Stimulated activated CD4-positive, alpha-beta T cell treated with anti-CD3 and anti-CD28 coated beads, Interleukin-1b, Interleukin-23, amount 100 ng/mL, for 48 hours (primary cell): ENCODE measurements around the gene EFCAB11.
"Not testable (repeated sequence)": the region's sequence is repeated elsewhere in the genome, so short reads cannot be mapped to it uniquely, and the experiment has no call there.

Source experiments
- DNase-seq: peaks from one replicate; pipeline ENCODE4 v3.0.0-alpha.2; 2020

The EFCAB11 gene

GRCh38 chr14:89911010-89911919 lies 43.3 kb downstream of the EFCAB11 start:
- no peak for DNase-seq

- no peak for DNase-seq
Measured at GRCh38 chr14:89910691-89911009, 43.9 kb downstream of the EFCAB11 start.

GRCh38 chr14:89909586-89909985 lies 44.9 kb downstream of the EFCAB11 start:
- DNase-seq, result no peak

- DNase-seq, result no peak
Measured at GRCh38 chr14:89908712-89909450, 45.6 kb downstream of the EFCAB11 start.

DNA sequence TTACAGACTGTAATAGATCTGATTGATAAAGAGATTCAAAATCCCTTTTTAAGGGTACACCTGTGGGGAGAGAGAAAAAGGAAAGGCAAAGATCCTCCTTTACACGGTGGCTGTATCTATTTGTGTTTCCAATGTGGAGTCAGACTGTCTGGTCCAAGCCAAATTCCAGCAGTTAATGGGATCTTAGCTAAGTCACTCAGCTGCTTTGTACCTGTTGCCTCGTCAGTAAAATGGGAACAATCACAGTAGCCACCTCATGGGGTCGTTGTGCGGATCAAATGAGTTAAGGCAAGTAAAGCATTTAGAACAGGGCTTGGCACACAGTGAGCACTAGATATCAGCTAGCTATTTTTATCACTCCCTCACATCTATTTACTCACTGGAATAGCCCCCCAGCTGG lies 46.9 kb downstream of the EFCAB11 start:
- DNase-seq, result no peak

GRCh38 chr14:89906000-89906399 lies 48.5 kb downstream of the EFCAB11 start:
- no peak for DNase-seq

GRCh38 chr14:89903340-89903952 lies 51.1 kb downstream of the EFCAB11 start:
- DNase-seq, result no peak

GRCh38 chr14:89902881-89903280 lies 51.6 kb downstream of the EFCAB11 start:
- no peak for DNase-seq

DNA sequence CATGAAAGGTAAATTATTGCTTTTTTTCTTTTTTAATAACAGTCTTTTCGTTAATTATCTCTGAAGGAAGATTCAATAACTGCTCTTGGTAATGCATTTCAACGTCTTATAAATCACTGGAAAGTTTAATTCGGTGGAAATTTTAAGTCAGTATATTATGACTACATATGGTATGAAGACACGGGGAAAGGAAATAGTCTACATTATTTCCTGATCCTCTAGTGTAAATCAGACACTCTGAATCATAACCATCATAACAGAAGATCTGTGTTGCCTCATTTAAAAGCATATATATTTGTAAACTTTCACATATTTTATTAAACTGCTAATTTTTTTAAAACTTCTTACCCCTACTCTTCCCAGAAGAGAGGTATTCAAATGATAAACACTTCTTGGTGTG lies 53.7 kb downstream of the EFCAB11 start:
- DNase-seq, result no peak

DNA sequence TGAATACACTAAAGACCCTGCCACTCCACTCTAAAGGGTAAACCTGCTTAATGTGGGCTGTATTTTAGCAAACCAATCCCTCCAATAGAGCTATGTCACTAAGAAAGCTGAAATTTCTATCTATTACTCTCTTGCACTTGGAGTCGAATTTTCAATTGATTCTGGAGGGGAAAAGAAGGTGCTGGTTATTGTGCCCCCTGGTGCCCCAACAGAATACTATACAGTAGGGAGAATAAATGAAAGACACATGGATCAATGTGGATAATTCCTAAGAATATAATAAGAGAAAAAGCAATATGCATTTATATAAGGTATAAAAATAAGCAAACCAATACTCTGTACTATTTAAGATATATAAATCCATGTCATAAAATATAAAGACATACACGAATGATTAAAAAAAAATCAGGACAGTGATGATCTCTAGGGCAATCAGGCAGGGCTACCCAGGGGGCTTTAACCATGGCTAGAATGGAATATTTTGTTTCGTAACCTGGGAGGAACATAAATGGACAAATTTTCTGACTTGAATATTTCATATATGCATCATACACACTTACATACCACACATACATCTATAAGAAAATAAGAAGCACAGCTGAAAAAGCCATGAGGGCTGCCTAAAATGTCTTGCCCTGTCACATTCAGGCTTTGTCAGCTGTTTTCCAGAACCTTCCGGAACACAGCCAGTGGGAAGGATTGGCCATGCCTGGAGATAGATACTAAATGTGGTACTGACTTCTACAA lies 54.4 kb downstream of the EFCAB11 start:
- DNase-seq, result no peak

DNA sequence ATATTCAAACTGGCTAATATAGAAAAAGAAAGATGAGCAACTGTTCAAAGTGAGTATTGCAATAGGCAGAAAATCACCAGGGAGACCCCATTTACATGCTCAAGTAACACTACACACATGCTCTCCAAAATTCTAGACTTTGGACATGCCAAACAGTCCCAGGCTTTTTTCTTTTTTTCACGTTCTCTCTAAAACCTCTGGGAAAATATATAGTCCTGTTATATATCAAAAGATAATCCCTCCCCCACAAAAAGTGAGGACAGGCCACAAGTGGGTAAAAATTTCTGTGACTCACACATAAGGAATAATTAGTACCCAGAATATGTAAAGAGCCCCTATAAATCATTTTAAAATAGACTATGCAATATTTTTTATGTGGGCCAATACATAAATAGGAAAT lies 55.2 kb downstream of the EFCAB11 start:
- no peak for DNase-seq

- DNase-seq, result not testable (repeated sequence)
Measured at GRCh38 chr14:89893388-89893787, 61.1 kb downstream of the EFCAB11 start.

GRCh38 chr14:89892953-89893352 lies 61.6 kb downstream of the EFCAB11 start:
- DNase-seq, result no peak

- DNase-seq, result not testable (repeated sequence)
Measured at GRCh38 chr14:89891721-89892120, 62.8 kb downstream of the EFCAB11 start.

DNA sequence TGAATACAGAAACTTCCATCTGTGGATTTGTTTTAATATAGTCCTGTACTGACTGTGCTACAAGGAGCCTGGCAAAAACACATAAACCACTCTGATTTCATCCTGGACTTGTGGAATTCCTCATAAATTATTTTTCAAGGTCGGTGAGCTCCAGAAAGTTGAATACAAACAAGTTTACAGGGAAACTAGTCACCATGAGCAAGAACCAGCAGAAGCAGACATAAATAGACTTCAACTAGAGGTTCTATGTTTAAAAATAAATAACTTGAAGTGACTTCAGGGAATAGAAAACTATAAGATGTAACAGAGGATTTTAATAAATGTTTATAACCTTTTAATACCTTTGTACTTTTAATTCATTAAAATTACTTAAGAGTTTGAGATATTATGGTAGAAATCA lies 63.5 kb downstream of the EFCAB11 start:
- DNase-seq, result no peak

DNA sequence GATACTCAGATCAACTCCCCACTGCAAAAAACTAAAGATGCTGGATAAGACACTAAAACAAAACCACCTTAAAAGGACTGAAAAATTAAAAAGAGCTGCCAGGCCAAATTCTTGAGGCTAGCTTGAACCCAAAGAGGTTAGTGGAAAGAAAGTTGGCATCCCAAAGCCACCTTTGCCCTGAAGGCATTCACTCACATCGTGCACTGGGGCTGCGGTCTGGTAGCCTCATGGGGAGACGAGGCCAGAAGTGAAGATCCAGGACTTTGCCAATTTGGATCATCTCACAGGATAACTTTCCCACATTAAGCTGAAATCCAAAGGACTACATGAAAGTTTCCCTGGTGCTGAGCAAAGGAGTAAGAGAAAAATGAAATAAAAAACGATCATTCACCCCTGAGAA lies 63.9 kb downstream of the EFCAB11 start:
- DNase-seq, result no peak

DNA sequence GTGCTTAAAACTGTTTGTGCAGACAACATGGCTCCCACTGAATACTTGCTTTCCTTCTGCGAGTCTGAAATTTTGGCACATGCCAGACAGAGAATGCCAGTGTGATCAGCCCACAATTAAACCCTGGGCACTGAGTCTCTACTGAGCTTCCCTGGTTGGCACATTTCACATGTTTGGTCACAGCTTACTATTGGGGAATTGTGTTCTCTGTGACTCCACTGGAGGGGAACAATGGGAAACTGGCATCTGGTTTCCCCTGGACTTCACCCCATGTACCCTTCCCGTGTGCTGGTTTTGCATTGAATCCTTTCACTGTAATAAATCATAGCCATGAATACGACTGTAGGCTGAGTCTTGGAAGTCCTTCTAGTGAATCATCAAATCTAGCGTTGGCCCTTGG lies 64.9 kb downstream of the EFCAB11 start:
- DNase-seq, result no peak

DNA sequence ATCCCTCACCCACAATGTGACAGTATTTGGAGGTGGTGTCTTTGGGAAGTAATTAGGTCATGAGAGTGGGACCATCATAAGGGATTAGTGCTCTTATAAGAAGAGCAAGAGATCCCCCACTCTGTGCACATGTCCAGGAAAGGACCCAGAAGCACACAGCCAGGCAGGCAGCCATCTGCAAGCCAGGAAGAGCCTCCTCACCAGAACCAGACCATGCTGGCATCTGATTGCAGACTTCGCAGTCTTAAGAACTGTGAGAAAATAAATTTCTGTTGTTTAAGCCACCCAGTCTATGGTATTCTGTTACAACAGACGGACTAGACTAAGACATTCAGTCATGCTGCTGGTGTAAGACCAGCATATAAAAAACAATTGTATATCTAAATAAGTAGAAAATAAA lies 69.8 kb downstream of the EFCAB11 start:
- DNase-seq, result no peak

- no peak for DNase-seq
Measured at GRCh38 chr14:89881839-89882238, 72.7 kb downstream of the EFCAB11 start.

DNA sequence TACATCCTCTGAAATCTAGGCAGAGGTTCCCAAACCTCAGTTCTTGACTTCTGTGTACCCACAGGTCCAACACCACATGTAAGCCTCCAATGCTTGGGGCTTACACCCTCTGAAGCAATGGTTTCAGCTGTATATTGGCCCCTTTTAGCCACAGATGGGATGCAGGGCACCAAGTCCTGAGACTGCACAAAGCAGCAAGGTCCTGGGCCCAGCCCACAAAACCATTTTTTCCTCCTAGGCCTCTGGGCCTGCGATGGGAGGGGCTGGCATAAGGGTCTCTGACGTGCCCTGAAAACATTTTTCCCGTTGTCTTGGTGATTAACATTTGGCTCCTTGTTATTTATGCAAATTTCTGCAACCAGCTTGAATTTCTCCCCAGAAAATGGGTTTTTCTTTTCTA lies 80.4 kb downstream of the EFCAB11 start:
- not testable (repeated sequence) for DNase-seq

DNA sequence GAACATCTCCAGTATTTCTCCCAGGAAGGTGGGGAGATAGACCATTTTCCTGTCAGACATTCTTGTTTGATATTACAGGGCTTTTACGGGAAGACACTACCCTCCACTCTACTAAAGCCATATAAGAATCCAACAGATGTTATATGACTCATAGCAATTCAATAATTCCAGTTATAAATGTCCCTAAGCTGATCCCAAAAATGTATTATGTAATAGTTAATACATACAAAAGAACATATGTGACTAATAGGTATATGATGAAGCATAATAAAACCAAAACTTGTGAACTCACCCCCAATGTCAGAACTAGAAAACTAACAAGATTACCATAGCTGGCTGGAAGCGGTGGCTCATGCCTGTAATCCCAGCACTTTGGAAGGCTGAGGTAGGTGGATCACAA lies 84.2 kb downstream of the EFCAB11 start:
- peak; percentile 9 for DNase-seq

DNA sequence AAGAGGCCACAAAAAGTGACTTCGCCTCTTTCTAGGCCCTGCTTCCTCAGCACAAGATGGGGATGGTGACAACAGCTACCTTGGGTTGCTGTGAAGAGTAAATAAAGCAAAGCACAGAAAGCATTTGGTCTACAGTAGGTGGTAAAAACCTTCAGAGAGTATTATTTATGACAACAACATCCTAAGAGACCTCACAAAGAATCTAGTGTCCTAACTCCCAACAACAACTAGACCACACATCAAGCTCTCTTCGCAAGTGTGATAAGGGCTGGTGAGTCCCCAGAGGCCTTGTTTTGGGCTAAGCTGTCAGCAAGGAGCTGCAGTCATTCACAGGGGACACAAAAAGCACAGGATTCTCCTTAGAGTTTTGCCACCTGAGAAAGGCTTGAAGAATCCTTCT lies 84.9 kb downstream of the EFCAB11 start:
- DNase-seq, result no peak

DNA sequence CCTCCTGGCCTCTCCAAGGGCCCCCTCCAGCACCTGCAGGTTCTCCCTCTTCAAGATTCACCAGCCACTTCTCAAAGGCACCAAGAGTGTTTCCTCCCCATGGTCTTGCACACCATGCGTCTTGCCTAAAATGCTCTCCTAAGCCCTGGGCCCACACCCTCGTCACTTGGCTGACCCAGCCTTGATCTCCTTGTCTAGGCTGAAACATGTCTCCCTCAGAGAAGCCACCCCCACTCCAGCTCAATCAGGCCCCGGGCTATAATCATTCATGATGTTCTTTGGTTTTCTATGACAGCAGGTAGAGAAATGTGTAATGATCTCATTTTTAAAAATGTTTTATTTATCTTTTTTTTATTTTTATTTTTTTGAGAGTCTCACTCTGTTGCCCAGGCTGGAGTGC lies 88.1 kb downstream of the EFCAB11 start:
- DNase-seq, result no peak
